ENCODE results near the gene SMIM44. TPM values are rescaled to one million over a fixed set of nuclear protein-coding genes. Genes with fewer than 3 reads are reported as not detected.

Gene SMIM44
- total and polyA plus RNA-seq, 9 of the 15 experiments (the other 6 are each of a cell fraction or from before 2014, with no cell fraction given), result not detected

DNA sequence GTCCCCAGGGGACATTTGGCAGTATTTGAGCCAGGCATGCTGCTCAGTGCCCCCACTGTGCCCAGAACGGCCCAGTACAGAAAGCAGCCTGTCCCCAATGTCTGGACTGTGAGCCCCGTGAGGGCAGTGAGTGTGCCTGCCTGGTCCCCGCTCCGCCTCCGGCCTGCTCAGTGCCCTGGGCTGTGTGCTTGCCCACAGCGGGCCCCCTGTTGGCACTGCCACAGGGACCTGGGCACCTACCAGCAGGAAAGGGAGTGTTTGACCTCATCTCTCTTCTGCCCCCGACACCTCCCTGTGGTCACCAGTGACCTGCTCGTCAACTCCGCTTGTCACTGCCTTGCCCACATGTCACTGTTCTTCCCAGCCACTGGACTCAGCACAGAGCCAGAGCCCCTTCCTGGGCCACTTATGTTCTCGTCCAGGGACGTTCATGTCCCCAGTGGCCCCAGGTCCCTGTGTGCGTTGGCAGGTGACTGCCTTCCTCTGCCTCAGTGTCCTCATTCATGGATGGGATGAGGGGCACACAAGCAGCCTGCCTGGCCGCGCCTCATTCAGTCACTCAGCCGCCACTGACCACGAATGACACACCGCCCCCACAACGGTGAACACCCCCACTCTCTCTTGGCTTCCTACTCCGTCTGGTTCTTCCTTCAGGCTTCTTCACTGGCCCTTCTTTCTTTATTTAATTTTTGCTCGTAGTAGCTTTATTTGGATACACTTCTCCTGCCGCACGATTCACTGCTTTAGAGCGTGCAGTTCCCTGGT is 25.7 kb upstream of the SMIM44 start (continued):
- TF ChIP-seq HMGN3 (IDR thresholded peaks at IDR 0.05; ENCODE audit: borderline replicate concordance, extremely low read depth, insufficient read length, low read depth, low read length), result no peak
- TF ChIP-seq, protein P1, sequence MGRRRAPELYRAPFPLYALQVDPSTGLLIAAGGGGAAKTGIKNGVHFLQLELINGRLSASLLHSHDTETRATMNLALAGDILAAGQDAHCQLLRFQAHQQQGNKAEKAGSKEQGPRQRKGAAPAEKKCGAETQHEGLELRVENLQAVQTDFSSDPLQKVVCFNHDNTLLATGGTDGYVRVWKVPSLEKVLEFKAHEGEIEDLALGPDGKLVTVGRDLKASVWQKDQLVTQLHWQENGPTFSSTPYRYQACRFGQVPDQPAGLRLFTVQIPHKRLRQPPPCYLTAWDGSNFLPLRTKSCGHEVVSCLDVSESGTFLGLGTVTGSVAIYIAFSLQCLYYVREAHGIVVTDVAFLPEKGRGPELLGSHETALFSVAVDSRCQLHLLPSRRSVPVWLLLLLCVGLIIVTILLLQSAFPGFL (CRISPR knock-in tag; IDR thresholded peaks at IDR 0.05), result no peak
- TF ChIP-seq, protein P2, sequence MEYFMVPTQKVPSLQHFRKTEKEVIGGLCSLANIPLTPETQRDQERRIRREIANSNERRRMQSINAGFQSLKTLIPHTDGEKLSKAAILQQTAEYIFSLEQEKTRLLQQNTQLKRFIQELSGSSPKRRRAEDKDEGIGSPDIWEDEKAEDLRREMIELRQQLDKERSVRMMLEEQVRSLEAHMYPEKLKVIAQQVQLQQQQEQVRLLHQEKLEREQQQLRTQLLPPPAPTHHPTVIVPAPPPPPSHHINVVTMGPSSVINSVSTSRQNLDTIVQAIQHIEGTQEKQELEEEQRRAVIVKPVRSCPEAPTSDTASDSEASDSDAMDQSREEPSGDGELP (CRISPR knock-in tag; IDR thresholded peaks at IDR 0.05; ENCODE audit: borderline replicate concordance), result 0 out of 2 replicates have a peak, but pooled peaks have one; percentile 9
- TF ChIP-seq CBX2 (IDR thresholded peaks at IDR 0.05; ENCODE audit: insufficient read depth, low read length, poor library complexity, severe bottlenecking), result no peak
- no peak for TF ChIP-seq CHD1 (IDR thresholded peaks at IDR 0.05; ENCODE audit: low read length)
- TF ChIP-seq, protein P3, sequence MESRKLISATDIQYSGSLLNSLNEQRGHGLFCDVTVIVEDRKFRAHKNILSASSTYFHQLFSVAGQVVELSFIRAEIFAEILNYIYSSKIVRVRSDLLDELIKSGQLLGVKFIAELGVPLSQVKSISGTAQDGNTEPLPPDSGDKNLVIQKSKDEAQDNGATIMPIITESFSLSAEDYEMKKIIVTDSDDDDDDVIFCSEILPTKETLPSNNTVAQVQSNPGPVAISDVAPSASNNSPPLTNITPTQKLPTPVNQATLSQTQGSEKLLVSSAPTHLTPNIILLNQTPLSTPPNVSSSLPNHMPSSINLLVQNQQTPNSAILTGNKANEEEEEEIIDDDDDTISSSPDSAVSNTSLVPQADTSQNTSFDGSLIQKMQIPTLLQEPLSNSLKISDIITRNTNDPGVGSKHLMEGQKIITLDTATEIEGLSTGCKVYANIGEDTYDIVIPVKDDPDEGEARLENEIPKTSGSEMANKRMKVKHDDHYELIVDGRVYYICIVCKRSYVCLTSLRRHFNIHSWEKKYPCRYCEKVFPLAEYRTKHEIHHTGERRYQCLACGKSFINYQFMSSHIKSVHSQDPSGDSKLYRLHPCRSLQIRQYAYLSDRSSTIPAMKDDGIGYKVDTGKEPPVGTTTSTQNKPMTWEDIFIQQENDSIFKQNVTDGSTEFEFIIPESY (CRISPR knock-in tag; IDR thresholded peaks at IDR 0.05), result peak; percentile 63
- TF ChIP-seq, protein P4, sequence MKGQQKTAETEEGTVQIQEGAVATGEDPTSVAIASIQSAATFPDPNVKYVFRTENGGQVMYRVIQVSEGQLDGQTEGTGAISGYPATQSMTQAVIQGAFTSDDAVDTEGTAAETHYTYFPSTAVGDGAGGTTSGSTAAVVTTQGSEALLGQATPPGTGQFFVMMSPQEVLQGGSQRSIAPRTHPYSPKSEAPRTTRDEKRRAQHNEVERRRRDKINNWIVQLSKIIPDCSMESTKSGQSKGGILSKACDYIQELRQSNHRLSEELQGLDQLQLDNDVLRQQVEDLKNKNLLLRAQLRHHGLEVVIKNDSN (CRISPR knock-in tag; IDR thresholded peaks at IDR 0.05), result no peak
- TF ChIP-seq, protein P5, sequence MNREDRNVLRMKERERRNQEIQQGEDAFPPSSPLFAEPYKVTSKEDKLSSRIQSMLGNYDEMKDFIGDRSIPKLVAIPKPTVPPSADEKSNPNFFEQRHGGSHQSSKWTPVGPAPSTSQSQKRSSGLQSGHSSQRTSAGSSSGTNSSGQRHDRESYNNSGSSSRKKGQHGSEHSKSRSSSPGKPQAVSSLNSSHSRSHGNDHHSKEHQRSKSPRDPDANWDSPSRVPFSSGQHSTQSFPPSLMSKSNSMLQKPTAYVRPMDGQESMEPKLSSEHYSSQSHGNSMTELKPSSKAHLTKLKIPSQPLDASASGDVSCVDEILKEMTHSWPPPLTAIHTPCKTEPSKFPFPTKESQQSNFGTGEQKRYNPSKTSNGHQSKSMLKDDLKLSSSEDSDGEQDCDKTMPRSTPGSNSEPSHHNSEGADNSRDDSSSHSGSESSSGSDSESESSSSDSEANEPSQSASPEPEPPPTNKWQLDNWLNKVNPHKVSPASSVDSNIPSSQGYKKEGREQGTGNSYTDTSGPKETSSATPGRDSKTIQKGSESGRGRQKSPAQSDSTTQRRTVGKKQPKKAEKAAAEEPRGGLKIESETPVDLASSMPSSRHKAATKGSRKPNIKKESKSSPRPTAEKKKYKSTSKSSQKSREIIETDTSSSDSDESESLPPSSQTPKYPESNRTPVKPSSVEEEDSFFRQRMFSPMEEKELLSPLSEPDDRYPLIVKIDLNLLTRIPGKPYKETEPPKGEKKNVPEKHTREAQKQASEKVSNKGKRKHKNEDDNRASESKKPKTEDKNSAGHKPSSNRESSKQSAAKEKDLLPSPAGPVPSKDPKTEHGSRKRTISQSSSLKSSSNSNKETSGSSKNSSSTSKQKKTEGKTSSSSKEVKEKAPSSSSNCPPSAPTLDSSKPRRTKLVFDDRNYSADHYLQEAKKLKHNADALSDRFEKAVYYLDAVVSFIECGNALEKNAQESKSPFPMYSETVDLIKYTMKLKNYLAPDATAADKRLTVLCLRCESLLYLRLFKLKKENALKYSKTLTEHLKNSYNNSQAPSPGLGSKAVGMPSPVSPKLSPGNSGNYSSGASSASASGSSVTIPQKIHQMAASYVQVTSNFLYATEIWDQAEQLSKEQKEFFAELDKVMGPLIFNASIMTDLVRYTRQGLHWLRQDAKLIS (CRISPR knock-in tag; IDR thresholded peaks at IDR 0.05), result no peak
- TF ChIP-seq, protein P6, sequence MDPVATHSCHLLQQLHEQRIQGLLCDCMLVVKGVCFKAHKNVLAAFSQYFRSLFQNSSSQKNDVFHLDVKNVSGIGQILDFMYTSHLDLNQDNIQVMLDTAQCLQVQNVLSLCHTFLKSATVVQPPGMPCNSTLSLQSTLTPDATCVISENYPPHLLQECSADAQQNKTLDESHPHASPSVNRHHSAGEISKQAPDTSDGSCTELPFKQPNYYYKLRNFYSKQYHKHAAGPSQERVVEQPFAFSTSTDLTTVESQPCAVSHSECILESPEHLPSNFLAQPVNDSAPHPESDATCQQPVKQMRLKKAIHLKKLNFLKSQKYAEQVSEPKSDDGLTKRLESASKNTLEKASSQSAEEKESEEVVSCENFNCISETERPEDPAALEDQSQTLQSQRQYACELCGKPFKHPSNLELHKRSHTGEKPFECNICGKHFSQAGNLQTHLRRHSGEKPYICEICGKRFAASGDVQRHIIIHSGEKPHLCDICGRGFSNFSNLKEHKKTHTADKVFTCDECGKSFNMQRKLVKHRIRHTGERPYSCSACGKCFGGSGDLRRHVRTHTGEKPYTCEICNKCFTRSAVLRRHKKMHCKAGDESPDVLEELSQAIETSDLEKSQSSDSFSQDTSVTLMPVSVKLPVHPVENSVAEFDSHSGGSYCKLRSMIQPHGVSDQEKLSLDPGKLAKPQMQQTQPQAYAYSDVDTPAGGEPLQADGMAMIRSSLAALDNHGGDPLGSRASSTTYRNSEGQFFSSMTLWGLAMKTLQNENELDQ (CRISPR knock-in tag; IDR thresholded peaks at IDR 0.05; ENCODE audit: borderline replicate concordance), result no peak
- no peak for TF ChIP-seq RBM14 (IDR thresholded peaks at IDR 0.05; ENCODE audit: borderline replicate concordance, insufficient read depth, low read depth, low read length)
- no peak for TF ChIP-seq EZH2 (IDR thresholded peaks at IDR 0.05; ENCODE audit: borderline replicate concordance, low read depth, low read length)
- TF ChIP-seq FOXP1 (CRISPR knock-in tag; IDR thresholded peaks at IDR 0.05), result no peak
- TF ChIP-seq ZNF274 (IDR thresholded peaks at IDR 0.05; ENCODE audit: borderline replicate concordance, low read depth, low read length), result no peak

Measured in K562 (cell line).